GM19463 (cell line): ENCODE measurements around the gene SNTB2.

Experiments used
- ATAC-seq: cut with Tn5 transposase; IDR thresholded peaks from one replicate; pipeline ENCODE4 v1.9.1; 2021; ENCODE audit warnings: mild to moderate bottlenecking, moderate library complexity; ENCODE audit not compliant: unreplicated experiment

SNTB2 gene

DNA sequence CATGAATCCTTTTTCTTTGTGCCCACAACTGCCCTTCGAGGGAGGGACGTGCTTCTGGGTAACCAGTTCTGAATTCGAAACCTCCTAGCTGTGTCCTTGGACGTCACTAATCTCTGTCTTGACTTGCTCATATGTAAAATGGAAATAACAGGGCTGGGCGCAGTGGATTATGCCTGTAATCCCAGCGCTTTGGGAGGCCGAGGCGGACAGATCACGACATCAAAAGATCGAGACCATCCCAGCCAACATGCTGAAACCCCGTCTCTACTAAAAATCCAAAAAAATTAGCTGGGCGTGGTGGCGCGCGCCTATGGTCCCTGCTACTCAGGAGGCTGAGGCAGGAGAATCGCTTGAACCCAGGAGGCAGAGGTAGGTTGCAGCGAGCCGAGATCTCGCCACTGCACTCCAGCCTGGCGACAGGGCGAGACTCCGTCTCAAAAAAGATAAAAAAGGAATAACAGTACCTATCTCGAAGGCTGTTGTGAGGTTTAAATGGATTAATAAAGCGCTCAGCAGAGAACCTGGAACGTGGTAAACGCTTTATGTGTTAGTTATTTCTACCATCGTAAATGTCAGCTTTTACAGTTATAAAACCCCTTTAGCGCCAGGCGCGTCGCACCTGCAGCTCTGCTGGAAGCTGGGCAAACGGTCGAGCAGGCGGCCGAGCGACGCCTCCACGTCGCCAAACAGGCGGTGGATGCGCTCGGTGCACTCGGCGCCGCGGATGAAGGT lies 151.8 kb downstream of the SNTB2 start:
- ATAC-seq, result no peak

DNA sequence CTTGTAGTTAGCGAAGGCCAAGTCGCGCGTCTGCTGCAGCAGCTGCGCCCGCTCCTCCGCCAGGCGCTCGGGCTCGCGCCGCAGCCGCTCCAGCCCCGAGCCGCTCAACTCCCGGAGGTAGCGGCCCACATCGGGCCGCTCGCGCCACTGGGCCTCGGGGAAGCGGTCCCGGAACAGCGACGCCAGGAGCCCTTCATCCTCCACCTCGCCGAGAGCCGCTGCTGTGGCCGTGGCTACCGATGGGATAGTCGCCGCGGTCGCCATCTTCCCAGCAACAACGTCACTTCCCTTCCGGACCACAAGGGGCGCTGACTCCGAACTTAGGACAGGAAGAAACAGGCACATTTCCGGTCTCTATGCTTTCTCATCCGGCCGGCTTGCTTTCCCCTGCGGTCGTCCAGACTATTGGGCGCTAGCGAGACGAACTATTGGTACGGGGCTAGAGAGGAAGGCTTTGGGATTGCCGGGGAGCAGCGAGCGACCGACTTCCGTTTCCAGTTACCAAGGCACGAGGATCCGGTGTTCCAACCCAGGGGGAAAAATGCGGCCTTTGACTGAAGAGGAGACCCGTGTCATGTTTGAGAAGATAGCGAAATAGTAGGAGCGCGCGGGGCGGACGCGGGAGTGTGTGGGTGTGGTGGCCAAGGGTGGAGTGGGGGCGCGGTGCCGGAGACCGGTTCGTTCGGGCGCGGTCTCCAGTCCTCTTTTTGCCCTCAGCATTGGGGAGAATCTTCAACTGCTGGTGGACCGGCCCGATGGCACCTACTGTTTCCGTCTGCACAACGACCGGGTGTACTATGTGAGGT lies 152.5 kb downstream of the SNTB2 start, which contains the start of the genes COG8 and NIP7:
TSS of gene COG8 (minus strand) at position 276 of the 806 bp plus-strand sequence. CDS start at position 264, 12 bp downstream.
TSS of gene NIP7 (plus strand) at position 484 of the 806 bp plus-strand sequence. CDS start at position 542, 58 bp downstream.
- peak; percentile 92 for ATAC-seq

DNA sequence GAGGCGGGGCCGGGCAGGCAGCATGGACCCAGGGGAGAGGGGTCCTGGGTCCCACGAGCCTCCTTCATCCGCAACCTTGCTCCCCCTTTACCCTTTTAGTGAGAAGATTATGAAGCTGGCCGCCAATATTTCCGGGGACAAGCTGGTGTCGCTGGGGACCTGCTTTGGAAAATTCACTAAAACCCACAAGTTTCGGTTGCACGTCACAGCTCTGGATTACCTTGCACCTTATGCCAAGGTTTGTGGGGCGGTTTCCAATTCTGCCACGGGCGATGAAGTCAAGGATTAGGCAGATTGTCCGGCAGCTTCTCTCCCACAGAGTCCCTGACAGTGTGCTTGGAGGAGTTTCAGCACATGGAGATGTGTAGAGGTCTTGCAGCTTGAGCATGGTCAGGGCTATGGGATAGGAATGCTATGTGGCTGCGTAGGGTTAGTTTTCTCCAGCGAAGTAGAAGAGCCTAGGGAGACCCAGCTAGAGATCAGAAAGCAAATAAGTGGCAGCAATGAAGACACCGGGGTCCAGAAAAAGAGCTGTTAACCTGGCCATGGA lies 153.2 kb downstream of the SNTB2 start:
- ATAC-seq, result no peak

DNA sequence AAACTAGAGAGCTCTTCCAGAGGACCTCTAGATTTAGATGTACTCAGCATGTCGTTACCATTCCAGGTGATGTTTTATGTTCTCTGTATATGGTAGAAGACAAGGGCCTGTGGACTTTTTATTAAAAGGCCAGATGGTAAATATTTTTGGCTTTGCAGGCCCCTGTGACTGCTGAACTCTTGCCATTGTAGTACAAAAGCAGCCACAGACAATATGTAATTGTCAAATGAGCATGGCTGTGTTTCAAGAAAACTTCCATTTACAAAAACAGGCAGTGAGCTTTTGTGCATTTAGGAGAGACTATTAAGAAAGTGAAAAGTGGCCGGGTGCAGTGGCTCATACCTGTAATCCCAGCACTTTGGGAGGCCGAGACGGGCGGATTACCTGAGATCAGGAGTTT lies 157.2 kb downstream of the SNTB2 start:
- ATAC-seq, result no peak

DNA sequence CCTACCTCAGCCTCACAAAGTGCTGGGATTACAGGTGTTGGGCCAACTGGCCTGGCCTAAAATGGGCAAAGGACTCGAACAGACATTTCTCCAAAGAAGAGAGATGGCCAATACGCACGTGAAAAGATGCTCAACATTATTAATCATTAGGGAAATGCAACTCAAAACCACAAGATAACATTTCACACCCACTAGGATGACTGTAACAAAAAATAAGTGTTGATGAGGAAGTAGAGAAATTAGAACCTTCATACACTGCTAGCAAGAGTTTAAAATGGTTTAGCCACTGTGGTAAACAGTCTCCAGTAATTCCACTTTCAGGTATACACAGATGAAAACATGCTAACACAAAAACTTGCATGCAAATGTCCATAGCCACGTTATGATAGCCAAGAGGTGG lies 159.0 kb downstream of the SNTB2 start:
- ATAC-seq, result no peak

DNA sequence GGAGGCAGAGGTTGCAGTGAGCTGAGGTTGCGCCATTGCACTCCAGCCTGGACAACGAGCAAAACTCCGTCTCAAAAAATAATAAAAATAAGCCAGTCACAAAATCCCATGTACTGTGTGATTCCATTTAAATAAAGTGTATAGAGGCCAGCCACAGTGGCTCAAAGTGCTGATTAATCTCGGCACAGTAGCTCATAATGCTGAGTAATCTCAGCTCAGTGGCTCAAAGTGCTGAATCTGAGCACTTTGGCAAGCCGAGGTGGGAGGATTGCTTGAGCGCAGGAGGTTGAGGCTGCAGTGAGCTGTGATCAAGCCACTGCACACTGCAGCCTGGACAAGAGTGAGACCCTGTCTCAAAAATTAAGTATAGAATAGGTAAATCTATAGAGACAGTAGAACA lies 159.7 kb downstream of the SNTB2 start:
- ATAC-seq, result no peak

DNA sequence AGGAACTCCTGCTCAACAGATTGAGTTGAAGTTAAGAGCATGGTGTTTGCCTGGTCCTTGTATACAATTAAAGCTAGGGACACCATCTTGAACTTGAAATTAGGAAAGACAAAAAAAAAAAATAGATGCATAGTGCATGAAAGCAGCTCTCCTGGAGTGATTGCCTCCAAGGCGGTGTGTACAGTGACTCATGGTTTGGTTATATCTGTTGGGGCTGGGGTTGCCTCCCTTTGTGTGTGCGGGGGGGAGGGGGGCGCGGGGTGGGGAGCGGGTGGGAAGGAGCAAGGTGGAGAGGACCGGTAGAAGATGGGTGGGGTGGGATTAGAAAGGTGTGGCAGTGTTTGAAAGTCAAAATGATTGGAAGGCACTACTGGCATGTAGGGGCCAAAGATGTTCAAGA lies 161.3 kb downstream of the SNTB2 start:
- no peak for ATAC-seq

DNA sequence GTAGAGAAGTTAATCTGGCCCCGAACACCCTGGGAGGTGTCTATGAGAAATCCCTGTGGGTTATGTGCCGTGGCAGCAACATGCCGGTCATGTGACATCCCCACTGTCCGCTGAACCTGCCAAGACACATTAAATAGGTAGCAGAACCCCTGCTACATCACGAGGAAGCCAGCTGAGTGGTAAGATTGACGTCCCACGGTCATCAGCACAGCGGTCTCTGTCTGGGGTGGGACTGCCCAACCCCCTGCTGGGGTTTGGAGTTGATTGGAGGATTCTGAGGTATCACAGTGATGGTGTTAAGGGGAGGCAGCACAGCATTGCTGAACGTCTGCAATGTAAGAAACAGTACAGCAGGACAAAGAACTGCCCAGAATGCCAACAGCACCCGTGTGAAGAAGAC lies 162.6 kb downstream of the SNTB2 start:
- no peak for ATAC-seq

DNA sequence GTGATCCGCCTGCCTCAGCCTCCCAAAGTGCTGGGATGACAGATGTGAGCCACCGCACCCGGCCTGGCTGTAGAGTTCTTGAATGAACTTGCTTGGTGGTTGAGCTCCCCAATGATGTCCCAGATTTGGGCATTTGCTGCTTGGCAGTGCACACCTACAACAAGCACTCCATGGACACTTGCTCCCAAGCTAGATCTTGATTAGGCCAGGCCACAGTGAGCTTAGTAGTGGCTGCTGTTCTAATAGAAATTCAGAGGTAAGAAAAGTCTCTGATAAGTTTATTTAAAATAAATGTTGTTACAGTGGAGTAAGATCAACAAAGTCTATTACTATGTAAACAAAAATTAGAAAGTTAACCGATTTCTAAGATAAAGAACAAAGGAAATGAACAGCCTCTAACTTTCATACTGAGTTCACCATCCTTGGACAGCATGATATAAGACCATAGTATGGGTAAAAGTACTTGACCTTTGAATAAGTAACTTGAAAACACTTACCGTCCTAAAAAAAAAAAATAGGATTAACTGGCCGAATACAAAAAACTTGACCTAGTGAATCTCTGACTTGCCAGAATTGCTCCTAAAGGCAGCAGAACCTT lies 163.7 kb downstream of the SNTB2 start:
- ATAC-seq, result no peak

DNA sequence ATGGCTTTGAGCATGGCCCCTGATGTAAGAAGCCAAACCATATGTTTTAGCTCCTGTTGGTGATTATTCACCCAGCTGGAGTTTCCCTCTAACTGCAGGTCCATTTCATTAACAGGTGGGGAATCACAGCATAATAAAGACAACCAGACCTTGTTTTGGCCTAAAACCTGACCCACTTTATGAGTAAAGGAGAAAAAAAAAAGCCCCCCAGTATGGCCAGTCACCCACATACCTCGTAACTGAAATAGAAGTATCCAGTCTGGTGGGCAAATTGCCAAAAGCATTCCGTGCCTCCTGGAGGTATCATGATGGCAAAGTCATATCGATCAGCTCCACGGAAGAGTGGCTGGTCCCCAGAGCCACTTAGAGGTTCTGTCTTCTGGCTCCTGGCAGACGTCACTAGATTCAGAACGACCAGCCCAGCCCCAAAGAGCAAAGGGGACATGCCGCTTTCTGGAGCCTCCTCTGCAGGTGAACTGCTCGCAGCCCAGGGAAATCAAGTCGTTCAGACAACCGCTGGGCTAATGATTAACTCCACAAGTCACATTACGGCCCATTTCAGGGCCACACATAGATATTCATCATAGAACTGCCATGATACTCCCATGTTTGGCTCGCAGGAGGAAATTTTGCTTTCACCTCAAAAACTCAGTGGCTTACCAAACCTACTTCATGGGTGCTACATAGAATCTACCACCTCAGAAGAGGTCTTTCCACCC lies 164.5 kb downstream of the SNTB2 start, which contains the start of gene TMED6:
TSS of gene TMED6 (minus strand) at position 478 of the 719 bp plus-strand sequence. CDS start at position 445, 33 bp downstream.
- no peak for ATAC-seq
